ENCODE measurements around the gene TMEFF2.

Gene TMEFF2

DNA sequence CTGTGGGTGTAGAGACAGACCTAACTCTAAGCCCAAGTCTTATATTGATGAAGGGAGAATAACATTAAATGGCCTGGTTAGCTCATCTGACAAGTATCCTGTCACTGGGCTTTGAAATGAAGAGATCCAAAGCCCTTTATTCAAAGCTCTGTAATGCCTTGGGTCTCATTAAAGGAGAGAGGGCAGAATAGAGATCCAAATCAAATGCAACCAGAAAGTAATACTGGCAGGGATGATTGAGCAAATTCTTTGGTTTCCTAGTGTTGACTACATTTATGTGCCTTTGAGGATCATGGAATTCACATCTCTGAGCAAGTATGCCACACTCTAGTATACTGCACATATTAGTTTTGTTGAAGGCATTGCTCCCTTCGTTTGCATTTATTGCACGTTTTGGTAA lies 200.0 kb downstream of the TMEFF2 start:
- no peak overlapping the region for H3K4me3 ChIP-seq (ENCODE audit: low read depth, low read length)
- TF ChIP-seq, protein P1, sequence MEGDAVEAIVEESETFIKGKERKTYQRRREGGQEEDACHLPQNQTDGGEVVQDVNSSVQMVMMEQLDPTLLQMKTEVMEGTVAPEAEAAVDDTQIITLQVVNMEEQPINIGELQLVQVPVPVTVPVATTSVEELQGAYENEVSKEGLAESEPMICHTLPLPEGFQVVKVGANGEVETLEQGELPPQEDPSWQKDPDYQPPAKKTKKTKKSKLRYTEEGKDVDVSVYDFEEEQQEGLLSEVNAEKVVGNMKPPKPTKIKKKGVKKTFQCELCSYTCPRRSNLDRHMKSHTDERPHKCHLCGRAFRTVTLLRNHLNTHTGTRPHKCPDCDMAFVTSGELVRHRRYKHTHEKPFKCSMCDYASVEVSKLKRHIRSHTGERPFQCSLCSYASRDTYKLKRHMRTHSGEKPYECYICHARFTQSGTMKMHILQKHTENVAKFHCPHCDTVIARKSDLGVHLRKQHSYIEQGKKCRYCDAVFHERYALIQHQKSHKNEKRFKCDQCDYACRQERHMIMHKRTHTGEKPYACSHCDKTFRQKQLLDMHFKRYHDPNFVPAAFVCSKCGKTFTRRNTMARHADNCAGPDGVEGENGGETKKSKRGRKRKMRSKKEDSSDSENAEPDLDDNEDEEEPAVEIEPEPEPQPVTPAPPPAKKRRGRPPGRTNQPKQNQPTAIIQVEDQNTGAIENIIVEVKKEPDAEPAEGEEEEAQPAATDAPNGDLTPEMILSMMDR (IDR thresholded peaks at IDR 0.05; ENCODE audit: borderline replicate concordance, insufficient read depth, low read depth, low read length), result no peak

DNA sequence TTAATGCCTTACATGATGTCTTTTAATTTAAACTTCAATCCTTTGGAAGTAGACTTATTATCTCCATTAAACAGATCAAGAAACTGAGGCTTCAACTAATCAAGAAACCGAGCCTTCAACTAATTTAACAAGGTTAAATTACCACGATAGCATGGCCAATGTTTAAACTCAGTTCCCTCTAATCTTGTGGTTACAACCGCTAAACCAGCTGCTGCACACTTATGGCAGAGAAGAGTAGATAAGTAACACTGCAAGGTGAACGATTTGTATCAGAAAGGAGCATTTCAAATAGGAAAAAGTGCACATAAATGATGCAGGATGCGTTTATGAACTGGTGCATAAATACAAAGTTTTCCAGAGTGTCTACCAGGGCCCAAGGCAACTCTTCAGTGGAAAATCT lies 203.3 kb downstream of the TMEFF2 start:
- no peak overlapping the region for H3K4me3 ChIP-seq (ENCODE audit: low read depth, low read length)
- TF ChIP-seq, protein P1 (IDR thresholded peaks at IDR 0.05; ENCODE audit: borderline replicate concordance, insufficient read depth, low read depth, low read length), result no peak

DNA sequence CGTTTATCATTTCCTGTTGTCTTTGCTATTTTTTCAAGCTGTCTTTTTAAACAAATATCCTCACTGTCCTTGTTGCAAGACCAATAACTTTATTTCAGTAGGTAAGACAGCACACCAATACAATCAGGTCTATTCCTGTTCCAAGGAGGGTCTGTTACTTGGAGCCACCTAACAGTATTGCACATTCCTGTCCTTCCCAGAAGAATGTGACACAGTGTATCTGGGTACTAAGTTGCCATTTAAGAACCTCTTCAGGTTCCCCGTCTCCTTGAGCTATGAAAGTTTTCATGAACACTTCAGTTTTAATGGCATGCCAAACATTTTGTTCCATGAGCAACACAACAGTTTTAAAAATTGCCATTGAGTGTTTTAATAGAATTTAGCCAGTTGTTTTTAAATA lies 209.0 kb downstream of the TMEFF2 start:
- TF ChIP-seq, protein P1 (IDR thresholded peaks at IDR 0.05; ENCODE audit: borderline replicate concordance, insufficient read depth, low read depth, low read length), result no peak
- H3K4me3 ChIP-seq (ENCODE audit: low read depth, low read length), result no peak overlapping the region

DNA sequence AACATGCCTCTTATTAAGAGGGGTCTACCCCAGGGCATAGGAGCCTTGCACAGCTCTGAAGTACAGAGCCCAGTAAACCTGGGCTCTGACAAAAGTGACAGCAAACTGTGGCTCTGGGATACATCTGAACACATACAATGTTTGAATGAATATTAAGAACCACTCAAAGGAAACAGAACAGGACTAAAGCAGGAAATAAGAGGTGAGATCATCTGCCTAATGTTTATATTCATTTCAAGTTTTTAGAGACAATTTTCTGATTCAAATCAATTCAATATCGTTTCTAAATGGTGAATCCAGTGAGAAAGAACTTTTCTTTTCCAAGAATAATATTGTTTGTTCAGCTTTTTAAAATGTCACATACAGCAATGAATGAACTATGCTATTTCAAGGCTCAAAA lies 211.1 kb downstream of the TMEFF2 start:
- H3K4me3 ChIP-seq (ENCODE audit: low read depth, low read length), result no peak overlapping the region
- TF ChIP-seq, protein P1 (IDR thresholded peaks at IDR 0.05; ENCODE audit: borderline replicate concordance, insufficient read depth, low read depth, low read length), result no peak

DNA sequence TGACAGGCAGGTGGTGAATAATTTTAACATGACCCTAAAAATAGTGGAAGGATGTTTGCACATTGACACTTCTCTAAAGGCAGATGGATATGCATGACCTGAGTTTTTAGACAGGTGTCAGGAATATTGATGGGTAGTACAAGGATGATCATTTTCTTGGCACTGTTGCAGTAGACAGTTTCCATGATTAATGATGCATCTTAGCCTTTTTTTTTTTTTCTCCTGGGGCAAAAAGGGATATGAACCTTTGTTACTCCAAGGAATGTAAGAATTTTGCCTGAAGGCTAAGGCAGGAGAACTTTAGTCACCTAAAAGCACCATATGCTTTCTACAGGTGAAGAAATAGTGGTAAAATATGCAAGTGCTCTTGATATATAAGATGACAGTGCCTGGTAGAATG lies 211.5 kb downstream of the TMEFF2 start:
- H3K4me3 ChIP-seq (ENCODE audit: low read depth, low read length), result no peak overlapping the region
- TF ChIP-seq, protein P1 (IDR thresholded peaks at IDR 0.05; ENCODE audit: borderline replicate concordance, insufficient read depth, low read depth, low read length), result no peak

DNA sequence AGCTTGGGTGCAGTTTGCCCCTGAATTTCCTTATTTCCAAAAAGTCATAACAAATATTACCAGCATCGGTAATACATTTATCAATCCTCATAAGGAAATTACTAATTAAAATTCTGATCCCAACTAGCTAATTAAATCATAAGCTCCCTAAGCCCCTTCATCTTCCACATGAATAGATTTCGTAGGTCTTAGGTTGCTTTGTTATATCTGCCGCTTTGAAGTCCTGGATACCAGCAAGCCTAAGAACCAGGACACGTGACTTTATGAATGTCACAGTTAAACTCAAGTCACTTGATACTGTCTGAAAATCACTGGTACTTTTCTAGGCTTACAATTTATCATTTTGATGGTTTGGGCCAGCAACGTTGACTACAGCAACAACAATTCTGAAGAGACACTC lies 213.0 kb downstream of the TMEFF2 start:
- TF ChIP-seq, protein P1 (IDR thresholded peaks at IDR 0.05; ENCODE audit: borderline replicate concordance, insufficient read depth, low read depth, low read length), result no peak
- no peak overlapping the region for H3K4me3 ChIP-seq (ENCODE audit: low read depth, low read length)

DNA sequence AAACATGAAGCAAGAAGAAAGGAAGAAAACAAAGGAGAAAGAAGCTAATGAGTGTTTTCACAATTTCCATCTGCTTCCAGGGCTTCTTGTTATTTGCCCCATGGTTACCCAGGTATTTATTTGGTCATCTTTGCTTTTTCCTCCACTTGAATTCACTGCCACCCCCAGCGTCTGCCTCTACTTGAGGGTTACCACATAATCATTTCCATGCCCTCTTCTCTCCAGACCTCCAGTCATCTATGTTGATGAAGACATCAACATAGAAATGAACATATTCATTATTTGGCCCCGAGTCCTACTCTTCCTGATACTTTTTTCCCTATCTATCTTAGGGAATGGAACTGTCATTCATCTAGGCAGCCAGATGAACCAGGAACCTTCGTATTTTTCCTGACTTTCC lies 214.2 kb downstream of the TMEFF2 start:
- TF ChIP-seq, protein P1 (IDR thresholded peaks at IDR 0.05; ENCODE audit: borderline replicate concordance, insufficient read depth, low read depth, low read length), result no peak
- no peak overlapping the region for H3K4me3 ChIP-seq (ENCODE audit: low read depth, low read length)
